Skeletal muscle tissue (tissue), 4 donors: ENCODE results near the gene ITGA6. TPM values are rescaled to one million over a fixed set of nuclear protein-coding genes. Genes with fewer than 3 reads are reported as not detected.

Experiments
- H3K27ac ChIP-seq: one replicate; pipeline ENCODE4 v1.7.0; 2013; ENCODE audit warnings: mild to moderate bottlenecking, low read depth, low read length, inconsistent platforms
- H3K27me3 ChIP-seq, 3 donors: one replicate each; pipeline ENCODE4 v1.7.0; 2013; ENCODE audit warnings: low read length in 3 of 3; ENCODE audit not compliant: control insufficient read depth in 3 of 3, insufficient read depth in 3 of 3
- H3K36me3 ChIP-seq, 3 donors: one replicate each; pipeline ENCODE4 v1.7.0; 2013; ENCODE audit warnings: low read length in 3 of 3; ENCODE audit not compliant: control insufficient read depth in 3 of 3, insufficient read depth in 3 of 3
- H3K4me1 ChIP-seq, 3 donors: one replicate each; pipeline ENCODE4 v1.7.0; 2013; ENCODE audit warnings: low read length in 3 of 3, mild to moderate bottlenecking in 3 of 3; ENCODE audit not compliant: control insufficient read depth in 3 of 3, insufficient read depth in 3 of 3
- H3K4me3 ChIP-seq, 3 donors: one replicate each; pipeline ENCODE4 v1.7.0; 2013; ENCODE audit warnings: low read length in 3 of 3
- H3K9ac ChIP-seq, 3 donors: one replicate each; pipeline ENCODE4 v1.7.0; 2013; ENCODE audit warnings: low read length in 3 of 3, mild to moderate bottlenecking in 3 of 3, moderate library complexity in 2 of 3, low read depth in 1 of 3
- H3K9me3 ChIP-seq, 3 donors: one replicate each; pipeline ENCODE4 v1.7.0; 2013; ENCODE audit warnings: low read length in 3 of 3; ENCODE audit not compliant: control insufficient read depth in 3 of 3
- total RNA-seq: library from RNA; depleted of rRNA; stranded (reverse); fragments of >200 nt; gene quantifications from one replicate; pipeline ENCODE4 v1.2.3, GENCODE V29; 2014
- donor health status: Osteomylitis.

Gene ITGA6
- total RNA-seq, 1 donor from 2014 or later: 83.5 TPM

DNA sequence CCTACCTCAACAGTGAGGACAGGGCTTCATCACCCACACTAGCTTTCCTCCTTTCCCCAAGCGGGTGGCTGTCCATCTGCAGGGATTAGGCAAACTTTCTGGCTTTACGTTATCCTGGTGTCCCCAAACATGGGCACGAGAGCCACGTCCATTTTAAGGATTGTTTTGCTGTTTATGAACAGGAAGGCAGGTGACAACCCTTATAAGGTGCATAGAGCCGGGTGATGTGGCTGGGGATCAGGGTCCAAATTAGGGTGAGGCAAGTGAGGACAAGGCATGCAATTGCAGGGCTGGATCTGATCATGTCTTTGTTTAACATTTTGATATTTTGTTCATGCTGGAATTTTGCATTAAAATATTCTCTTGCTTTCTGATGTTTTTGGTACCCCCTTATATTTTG is 27.6 kb upstream of the ITGA6 start:
- peaks cover 0 to 3% (median 0%) of the 10 kb centered on the region in 3 donors for H3K27me3 ChIP-seq
- H3K36me3 ChIP-seq: no peaks in the 10 kb centered on the region
- no peak overlapping the region for H3K4me3 ChIP-seq
- no peaks in the 10 kb centered on the region for H3K9me3 ChIP-seq
- no peak overlapping the region for H3K9ac ChIP-seq
- peaks cover 9 to 17% (median 10%) of the 10 kb centered on the region in 3 donors for H3K4me1 ChIP-seq
- no peak overlapping the region for H3K27ac ChIP-seq

DNA sequence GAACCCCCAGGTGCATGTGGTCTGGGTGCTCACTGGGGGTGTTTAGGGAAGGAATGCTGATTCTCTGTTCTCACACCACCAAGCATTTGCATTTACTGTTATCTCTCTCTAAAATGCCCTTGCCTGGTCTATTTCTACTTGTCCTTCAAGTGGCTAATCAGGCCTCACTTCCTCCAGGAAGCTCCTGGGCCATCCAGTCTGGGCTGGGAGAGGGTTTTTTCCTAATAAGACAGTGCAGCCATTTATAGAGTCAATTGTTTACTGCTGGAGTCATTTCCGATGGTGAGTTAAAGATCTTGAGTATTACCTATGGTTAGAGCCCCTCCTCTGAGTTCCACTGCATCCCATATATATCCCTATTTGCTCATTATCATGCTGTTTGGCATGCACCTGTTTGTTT is 25.2 kb upstream of the ITGA6 start:
- peaks cover 0 to 3% (median 0%) of the 10 kb centered on the region in 3 donors for H3K27me3 ChIP-seq
- no peak overlapping the region for H3K4me3 ChIP-seq
- H3K27ac ChIP-seq: no peak overlapping the region
- H3K9ac ChIP-seq: no peak overlapping the region
- no peaks in the 10 kb centered on the region for H3K9me3 ChIP-seq
- peaks cover 0 to 5% (median 0%) of the 10 kb centered on the region in 3 donors for H3K4me1 ChIP-seq
- no peaks in the 10 kb centered on the region for H3K36me3 ChIP-seq

DNA sequence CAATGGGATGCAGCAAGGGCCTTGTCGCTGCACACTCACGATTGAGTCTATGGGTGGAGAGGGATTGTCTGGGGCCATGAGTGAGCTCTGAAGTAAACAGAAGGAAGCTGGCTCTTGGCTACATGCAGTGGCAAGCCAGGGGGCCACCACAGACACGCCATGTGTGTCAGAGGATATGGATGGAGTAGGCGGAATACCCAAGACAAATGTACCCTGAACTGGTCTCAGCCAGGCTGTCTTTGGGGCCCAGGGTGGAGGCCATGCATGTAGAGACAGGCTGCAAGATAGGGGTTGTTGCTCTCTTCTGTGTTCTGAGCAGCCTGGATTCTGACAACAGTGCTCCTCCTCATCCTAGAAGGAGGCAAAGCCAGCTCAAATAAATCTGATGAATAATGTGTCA is 24.0 kb upstream of the ITGA6 start:
- no peak overlapping the region for H3K27ac ChIP-seq

DNA sequence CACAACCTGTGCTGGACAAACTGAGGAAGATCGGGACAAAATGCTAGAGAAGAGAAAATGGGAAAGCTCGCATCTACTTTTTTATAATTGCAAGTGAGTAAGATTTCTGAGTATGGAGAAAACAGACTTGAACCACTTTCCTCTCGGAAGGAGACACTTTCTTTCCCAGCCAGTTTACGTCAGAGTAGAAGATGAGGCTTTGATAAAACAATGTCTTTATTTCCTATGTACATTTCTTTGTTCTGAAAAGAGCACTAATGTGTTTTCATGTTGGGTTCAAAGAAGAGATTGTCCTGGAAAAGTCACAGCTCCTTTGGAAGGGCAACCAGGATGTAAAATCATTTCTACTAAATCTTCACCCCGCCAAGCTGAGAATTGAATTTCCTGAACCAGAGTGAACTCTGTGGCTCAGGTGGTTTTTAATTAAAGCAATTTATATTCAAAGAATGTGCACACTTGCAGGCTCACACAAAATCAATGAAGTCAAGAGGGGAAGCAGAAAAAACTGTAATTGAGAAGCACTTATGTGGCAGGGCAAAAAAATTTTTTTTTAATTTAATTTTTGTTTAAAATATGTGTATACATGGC is 23.4 kb upstream of the ITGA6 start:
- Histone ChIP-seq H3K27me3 (peaks cover 0 to 3% (median 0%) of the 10 kb centered on the region in 3 donors), H3K9me3 (no peaks in the 10 kb centered on the region), H3K4me1 (peaks cover 4 to 8% (median 6%) of the 10 kb centered on the region in 3 donors), H3K27ac (no peak overlapping the region), H3K36me3 (no peaks in the 10 kb centered on the region), H3K9ac (no peak overlapping the region), H3K4me3 (no peak overlapping the region)

More for the DNA sequence above, 24.0 kb upstream of the ITGA6 start:
- Histone ChIP-seq H3K36me3 (no peaks in the 10 kb centered on the region), H3K4me3 (no peak overlapping the region), H3K9me3 (no peaks in the 10 kb centered on the region), H3K4me1 (peaks cover 4 to 5% (median 5%) of the 10 kb centered on the region in 3 donors), H3K9ac (no peak overlapping the region), H3K27me3 (peaks cover 0 to 3% (median 0%) of the 10 kb centered on the region in 3 donors)

DNA sequence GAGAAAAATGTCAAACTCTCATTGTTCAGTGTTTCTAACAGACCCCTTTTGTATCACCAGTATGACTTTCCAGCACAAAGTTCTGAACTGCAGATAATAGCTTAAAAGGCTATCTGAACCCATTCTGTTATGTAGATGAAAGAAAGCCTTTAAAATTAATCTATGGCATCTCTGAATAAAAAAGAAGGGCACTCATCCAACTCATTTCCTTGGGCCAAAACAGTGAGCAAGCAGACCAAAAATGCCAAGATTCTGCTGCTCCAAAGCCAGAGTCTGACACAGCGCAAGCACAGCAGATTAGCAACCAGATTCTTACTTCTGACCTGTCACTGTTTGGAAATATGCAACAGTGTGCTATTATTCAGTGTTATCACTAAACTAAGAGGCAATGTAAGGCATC is 22.6 kb upstream of the ITGA6 start:
- Histone ChIP-seq H3K9ac (no peak overlapping the region), H3K9me3 (no peaks in the 10 kb centered on the region), H3K36me3 (no peaks in the 10 kb centered on the region)

DNA sequence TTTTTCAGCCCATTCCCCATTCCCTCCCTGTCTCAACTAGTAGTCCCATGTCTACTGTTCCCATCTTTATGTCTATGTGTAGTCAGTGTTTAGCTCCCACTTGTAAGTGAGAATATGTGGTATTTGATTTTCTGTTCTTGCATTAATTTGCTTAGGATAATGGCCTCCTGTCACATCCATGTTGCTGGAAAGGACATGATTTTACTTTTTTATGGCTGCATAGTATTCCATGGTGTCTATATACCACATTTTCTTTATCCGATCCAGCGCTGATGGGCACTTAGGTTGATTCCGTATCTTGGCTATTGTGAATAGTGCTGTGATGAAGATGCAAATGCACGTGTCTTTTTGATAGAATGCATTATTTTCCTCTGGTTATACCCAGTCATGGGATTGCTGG is 21.7 kb upstream of the ITGA6 start:
- Histone ChIP-seq H3K9ac (no peak overlapping the region), H3K27ac (no peak overlapping the region), H3K4me1 (peaks cover 4 to 8% (median 6%) of the 10 kb centered on the region in 3 donors), H3K36me3 (no peaks in the 10 kb centered on the region), H3K4me3 (no peak overlapping the region), H3K9me3 (no peaks in the 10 kb centered on the region), H3K27me3 (no peaks in the 10 kb centered on the region)

More for the DNA sequence above, 22.6 kb upstream of the ITGA6 start:
- peaks cover 4 to 8% (median 6%) of the 10 kb centered on the region in 3 donors for H3K4me1 ChIP-seq
- H3K4me3 ChIP-seq: no peak overlapping the region
- no peaks in the 10 kb centered on the region for H3K27me3 ChIP-seq
- no peak overlapping the region for H3K27ac ChIP-seq

DNA sequence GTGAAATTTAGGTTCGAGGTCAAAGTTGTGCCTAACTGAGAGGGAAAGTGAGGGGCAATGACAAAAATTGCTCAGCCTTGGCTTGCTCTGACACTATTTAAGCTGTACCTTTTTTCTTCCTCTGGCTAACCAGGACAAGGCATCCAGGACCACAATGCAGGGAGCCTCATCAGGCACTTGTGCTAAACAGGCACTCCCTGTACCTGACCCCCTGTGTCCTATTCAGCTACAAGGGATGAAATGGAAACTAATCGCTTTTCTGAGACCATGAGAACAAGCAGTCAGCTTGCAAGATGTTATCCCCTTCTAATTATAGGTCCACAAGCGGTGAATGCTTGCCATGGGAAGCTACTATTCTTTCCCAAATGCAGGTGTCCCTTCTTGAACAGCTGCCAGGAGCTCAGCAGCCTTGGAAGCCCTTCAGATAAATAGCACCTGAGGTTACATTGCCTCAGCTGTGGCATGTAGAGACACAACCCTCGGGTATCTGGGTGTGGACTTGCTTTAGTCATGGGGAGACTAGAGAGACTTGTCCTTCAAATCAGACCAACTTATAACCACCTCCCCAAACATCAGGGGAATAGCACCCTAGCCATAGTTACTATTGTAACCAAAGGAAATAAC is 19.1 kb upstream of the ITGA6 start:
- Histone ChIP-seq H3K27ac (no peak overlapping the region), H3K27me3 (no peaks in the 10 kb centered on the region), H3K36me3 (no peaks in the 10 kb centered on the region), H3K4me1 (peaks cover 4 to 8% (median 6%) of the 10 kb centered on the region in 3 donors), H3K9ac (peak overlapping the region in 1 of 3 donors; percentile 40), H3K9me3 (no peaks in the 10 kb centered on the region), H3K4me3 (no peak overlapping the region)

- H3K27ac ChIP-seq: no peak overlapping the region
- H3K9me3 ChIP-seq: no peaks in the 10 kb centered on the region
- H3K4me3 ChIP-seq: no peak overlapping the region
- no peaks in the 10 kb centered on the region for H3K36me3 ChIP-seq
- H3K9ac ChIP-seq: no peak overlapping the region
- no peaks in the 10 kb centered on the region for H3K27me3 ChIP-seq
- peaks cover 4 to 8% (median 6%) of the 10 kb centered on the region in 3 donors for H3K4me1 ChIP-seq
Observed at GRCh38 chr2:172409042-172409441, 18.3 kb upstream of the ITGA6 start.

GRCh38 chr2:172412984-172413492 is 14.3 kb upstream of the ITGA6 start:
- Histone ChIP-seq H3K9me3 (no peaks in the 10 kb centered on the region), H3K4me3 (no peak overlapping the region), H3K27me3 (no peaks in the 10 kb centered on the region), H3K9ac (no peak overlapping the region), H3K36me3 (no peaks in the 10 kb centered on the region), H3K4me1 (peaks cover 2 to 5% (median 4%) of the 10 kb centered on the region in 3 donors), H3K27ac (no peak overlapping the region)

GRCh38 chr2:172415157-172415864 is 12.1 kb upstream of the ITGA6 start:
- no peak overlapping the region for H3K27ac ChIP-seq
- H3K27me3 ChIP-seq: no peaks in the 10 kb centered on the region
- H3K4me1 ChIP-seq: no peaks in the 10 kb centered on the region
- no peak overlapping the region for H3K4me3 ChIP-seq
- no peak overlapping the region for H3K9ac ChIP-seq
- H3K36me3 ChIP-seq: no peaks in the 10 kb centered on the region
- H3K9me3 ChIP-seq: no peaks in the 10 kb centered on the region
